Peyer's patch (tissue), 4 donors: ENCODE data around the gene ZW10.

ENCODE experiments used
- POLR2A ChIP-seq, 2 donors: fragments of 450-650 bp; IDR thresholded peaks; one replicate each; pipeline ENCODE4 v1.5.1; 2017; ENCODE audit warnings: antibody characterized with exemption in 2 of 2, mild to moderate bottlenecking in 2 of 2, moderate library complexity in 2 of 2
- TF ChIP-seq, protein P1 (sequence below), 6 experiments: fragments of 450-650 bp in 4 of 6; fragments of 200-600 bp in 2 of 6; sonication (generic) in 1 of 6; IDR thresholded peaks; one replicate each; pipeline ENCODE4 v1.5.1; 2017 to 2019; ENCODE audit warnings: antibody characterized with exemption in 6 of 6, mild to moderate bottlenecking in 3 of 6, moderate library complexity in 1 of 6

DNA sequence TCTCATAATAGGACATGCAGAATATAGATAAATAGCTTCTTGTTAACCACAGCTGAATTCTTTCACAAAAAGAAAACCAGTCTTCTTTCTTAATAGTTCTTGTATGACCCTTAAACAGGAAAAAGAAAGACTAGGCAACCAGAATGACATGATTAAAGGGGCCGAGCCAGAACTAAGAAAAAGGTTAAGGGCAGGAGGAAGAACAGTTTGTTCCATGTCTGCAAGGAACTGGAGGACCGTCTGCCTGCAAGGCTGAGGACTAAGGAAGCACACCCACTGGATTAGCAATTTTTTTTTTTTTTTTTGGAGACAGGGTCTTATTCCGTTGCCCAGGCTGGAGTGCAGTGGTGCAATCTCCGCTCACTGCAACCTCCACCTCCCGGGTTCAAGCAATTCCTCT, 41.4 kb downstream of the ZW10 start:
- TF ChIP-seq, protein P1, sequence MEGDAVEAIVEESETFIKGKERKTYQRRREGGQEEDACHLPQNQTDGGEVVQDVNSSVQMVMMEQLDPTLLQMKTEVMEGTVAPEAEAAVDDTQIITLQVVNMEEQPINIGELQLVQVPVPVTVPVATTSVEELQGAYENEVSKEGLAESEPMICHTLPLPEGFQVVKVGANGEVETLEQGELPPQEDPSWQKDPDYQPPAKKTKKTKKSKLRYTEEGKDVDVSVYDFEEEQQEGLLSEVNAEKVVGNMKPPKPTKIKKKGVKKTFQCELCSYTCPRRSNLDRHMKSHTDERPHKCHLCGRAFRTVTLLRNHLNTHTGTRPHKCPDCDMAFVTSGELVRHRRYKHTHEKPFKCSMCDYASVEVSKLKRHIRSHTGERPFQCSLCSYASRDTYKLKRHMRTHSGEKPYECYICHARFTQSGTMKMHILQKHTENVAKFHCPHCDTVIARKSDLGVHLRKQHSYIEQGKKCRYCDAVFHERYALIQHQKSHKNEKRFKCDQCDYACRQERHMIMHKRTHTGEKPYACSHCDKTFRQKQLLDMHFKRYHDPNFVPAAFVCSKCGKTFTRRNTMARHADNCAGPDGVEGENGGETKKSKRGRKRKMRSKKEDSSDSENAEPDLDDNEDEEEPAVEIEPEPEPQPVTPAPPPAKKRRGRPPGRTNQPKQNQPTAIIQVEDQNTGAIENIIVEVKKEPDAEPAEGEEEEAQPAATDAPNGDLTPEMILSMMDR (IDR thresholded peaks at IDR 0.05) = no peak
- TF ChIP-seq POLR2A (IDR thresholded peaks at IDR 0.05) = no peak
